ENCODE data around the gene PCDHGB2. TPM values are rescaled to one million over a fixed set of nuclear protein-coding genes. Genes with fewer than 3 reads are reported as not detected.
"Not testable (repeated sequence)": the region's sequence is repeated elsewhere in the genome, so short reads cannot be mapped to it uniquely, and the experiment has no call there.

The PCDHGB2 gene
- total RNA-seq, 1 donor from 2014 or later: 4.2 TPM

DNA sequence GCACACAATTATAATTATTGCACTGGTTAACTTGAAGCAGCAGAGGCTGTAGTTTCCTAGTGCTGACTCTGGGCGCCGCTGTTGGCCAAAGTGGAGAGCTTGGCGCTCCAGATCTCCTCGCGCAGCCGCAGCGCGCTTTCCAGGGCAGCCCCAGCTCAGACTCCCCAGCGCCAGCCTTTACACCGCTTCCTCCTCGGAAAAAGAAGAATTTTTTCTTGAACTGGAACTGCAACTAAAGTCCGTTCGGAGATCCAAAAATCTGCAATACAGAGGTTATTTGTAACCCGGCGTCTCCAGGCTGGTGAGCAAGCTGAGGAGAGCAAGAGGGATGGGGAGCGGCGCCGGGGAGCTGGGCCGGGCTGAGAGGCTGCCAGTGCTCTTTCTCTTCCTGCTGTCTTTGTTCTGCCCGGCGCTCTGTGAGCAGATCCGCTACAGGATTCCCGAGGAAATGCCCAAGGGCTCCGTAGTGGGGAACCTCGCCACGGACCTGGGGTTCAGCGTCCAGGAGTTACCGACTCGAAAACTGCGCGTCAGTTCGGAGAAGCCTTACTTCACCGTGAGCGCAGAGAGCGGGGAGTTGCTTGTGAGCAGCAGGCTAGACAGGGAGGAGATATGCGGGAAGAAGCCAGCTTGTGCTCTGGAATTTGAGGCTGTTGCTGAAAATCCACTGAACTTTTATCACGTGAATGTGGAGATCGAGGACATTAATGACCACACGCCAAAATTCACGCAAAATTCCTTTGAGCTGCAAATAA lies 27.9 kb downstream of the PCDHGB2 start, which contains the start of gene PCDHGB4:
TSS of gene PCDHGB4 (plus strand) at position 142 of the 755 bp plus-strand sequence. CDS start at position 329, 187 bp downstream.
- peak; percentile 18 for DNase-seq

GRCh38 chr5:141388661-141389060 lies 28.9 kb downstream of the PCDHGB2 start:
- no peak for DNase-seq

DNA sequence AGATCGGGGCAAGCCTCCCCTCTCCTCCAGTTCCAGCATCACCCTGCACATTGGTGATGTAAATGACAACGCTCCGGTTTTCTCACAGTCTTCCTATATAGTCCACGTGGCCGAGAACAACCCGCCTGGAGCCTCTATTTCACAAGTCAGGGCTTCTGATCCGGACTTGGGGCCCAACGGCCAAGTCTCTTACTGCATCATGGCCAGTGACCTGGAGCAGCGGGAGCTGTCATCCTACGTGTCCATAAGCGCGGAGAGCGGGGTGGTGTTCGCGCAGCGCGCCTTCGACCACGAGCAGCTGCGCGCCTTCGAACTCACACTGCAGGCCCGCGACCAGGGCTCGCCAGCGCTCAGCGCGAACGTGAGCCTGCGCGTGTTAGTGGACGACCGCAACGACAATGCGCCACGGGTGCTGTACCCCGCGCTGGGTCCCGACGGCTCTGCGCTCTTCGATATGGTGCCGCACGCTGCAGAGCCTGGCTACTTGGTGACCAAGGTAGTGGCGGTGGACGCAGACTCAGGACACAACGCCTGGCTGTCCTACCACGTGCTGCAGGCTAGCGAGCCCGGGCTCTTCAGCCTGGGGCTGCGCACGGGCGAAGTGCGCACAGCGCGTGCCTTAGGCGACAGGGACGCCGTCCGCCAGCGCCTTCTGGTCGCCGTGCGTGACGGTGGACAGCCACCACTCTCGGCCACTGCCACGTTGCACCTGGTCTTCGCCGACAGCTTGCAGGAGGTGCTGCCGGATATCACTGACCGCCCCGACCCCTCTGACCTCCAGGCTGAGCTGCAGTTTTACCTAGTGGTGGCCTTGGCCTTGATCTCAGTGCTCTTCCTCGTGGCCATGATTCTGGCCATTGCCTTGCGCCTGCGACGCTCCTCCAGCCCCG lies 29.6 kb downstream of the PCDHGB2 start:
- no peak for DNase-seq

DNA sequence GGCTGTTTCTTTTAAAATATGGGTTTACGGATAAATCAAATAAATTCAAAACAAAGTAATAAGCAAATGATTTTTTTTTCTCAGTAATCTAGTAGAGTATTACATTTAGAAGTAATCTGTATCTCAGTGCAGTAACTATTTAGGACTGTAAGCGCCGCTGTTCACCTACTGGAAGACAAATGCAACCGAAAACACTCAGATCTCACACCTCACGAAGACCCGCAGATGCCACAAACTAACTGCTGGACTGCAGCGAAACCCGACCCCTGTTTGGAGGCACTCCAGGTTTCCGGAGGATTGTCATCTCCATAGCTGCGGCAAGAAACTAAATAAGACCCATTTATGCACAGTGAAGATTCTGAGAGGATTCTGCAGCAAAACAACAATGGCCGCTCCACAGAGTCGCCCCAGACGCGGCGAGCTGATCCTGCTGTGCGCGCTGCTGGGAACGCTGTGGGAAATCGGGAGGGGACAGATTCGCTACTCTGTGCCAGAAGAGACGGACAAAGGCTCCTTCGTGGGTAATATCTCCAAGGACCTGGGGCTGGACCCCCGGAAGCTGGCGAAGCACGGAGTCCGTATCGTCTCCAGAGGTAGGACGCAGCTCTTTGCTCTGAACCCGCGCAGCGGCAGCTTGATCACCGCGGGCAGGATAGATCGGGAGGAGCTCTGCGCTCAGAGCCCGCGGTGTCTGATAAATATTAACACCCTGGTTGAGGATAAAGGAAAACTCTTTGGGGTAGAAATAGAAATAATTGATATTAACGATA lies 32.8 kb downstream of the PCDHGB2 start, which contains the start of gene PCDHGA8:
TSS of gene PCDHGA8 (plus strand) at position 205 of the 770 bp plus-strand sequence. CDS start at position 386, 181 bp downstream.
- DNase-seq: no peak

- no peak for DNase-seq
Observed at GRCh38 chr5:141393267-141393666, 33.5 kb downstream of the PCDHGB2 start.

DNA sequence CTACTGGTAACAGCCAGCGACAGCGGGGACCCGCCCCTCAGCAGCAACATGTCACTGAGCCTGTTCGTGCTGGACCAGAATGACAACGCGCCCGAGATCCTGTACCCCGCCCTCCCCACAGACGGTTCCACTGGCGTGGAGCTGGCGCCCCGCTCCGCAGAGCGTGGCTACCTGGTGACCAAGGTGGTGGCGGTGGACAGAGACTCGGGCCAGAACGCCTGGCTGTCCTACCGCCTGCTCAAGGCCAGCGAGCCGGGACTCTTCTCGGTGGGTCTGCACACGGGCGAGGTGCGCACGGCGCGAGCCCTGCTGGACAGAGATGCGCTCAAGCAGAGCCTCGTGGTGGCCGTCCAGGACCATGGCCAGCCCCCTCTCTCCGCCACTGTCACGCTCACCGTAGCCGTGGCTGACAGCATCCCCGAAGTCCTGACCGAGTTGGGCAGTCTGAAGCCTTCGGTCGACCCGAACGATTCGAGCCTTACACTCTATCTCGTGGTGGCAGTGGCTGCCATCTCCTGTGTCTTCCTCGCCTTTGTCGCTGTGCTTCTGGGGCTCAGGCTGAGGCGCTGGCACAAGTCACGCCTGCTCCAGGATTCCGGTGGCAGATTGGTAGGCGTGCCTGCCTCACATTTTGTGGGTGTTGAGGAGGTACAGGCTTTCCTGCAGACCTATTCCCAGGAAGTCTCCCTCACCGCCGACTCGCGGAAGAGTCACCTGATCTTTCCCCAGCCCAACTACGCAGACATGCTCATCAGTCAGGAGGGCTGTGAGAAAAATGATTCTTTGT lies 34.8 kb downstream of the PCDHGB2 start:
- not testable (repeated sequence) for DNase-seq

DNA sequence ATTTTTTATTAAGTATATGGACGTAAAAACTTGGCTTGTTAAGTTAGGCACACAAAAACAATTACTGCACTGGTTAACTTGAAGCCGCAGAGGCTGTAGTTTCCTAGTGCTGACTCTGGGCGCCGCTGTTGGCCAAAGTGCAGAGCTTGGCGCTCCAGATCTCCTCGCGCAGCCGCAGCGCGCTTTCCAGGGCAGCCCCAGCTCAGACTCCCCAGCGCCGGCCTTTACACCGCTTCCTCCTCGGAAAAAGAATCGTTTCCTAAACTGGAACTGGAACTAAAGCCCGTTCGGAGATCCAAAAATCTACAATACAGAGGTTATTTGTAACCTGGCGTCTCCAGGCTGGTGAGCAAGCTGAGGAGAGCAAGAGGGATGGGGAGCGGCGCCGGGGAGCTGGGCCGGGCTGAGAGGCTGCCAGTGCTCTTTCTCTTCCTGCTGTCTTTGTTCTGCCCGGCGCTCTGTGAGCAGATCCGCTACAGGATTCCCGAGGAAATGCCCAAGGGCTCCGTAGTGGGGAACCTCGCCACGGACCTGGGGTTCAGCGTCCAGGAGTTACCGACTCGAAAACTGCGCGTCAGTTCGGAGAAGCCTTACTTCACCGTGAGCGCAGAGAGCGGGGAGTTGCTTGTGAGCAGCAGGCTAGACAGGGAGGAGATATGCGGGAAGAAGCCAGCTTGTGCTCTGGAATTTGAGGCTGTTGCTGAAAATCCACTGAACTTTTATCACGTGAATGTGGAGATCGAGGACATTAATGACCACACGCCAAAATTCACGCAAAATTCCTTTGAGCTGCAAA lies 38.2 kb downstream of the PCDHGB2 start, which contains the start of gene PCDHGB5:
TSS of gene PCDHGB5 (plus strand) at position 192 of the 796 bp plus-strand sequence. CDS start at position 373, 181 bp downstream.
- peak; percentile 16 for DNase-seq

GRCh38 chr5:141398608-141399007 lies 38.8 kb downstream of the PCDHGB2 start:
- DNase-seq: no peak

- no peak for DNase-seq
Observed at GRCh38 chr5:141399555-141400258, 39.9 kb downstream of the PCDHGB2 start.

GRCh38 chr5:141402553-141403243 lies 42.9 kb downstream of the PCDHGB2 start, which contains the start of gene PCDHGA9:
Gene PCDHGA9 (plus strand): TSS chr5:141402778. CDS start chr5:141402953, 175 bp downstream.
- DNase-seq: peak; percentile 33

DNA sequence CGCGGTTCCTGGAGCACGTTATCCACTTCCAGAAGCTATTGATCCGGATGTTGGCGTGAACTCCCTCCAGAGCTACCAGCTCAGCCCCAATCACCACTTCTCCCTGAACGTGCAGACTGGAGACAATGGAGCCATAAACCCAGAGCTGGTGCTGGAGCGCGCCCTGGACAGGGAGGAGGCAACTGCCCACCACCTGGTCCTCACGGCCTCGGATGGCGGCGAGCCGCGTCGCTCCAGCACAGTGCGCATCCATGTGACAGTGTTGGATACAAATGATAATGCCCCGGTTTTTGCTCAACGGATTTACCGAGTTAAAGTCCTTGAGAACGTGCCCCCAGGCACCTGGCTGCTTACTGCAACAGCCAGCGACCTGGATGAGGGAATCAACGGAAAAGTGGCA lies 43.6 kb downstream of the PCDHGB2 start:
- DNase-seq: no peak

- peak; percentile 50 for DNase-seq
Observed at GRCh38 chr5:141407790-141408505, 48.2 kb downstream of the PCDHGB2 start, which contains the start of gene PCDHGB6. Gene PCDHGB6 (plus strand): TSS chr5:141408021. CDS start chr5:141408203, 182 bp downstream.

- no peak for DNase-seq
Observed at GRCh38 chr5:141409598-141410306, 50.0 kb downstream of the PCDHGB2 start.

DNA sequence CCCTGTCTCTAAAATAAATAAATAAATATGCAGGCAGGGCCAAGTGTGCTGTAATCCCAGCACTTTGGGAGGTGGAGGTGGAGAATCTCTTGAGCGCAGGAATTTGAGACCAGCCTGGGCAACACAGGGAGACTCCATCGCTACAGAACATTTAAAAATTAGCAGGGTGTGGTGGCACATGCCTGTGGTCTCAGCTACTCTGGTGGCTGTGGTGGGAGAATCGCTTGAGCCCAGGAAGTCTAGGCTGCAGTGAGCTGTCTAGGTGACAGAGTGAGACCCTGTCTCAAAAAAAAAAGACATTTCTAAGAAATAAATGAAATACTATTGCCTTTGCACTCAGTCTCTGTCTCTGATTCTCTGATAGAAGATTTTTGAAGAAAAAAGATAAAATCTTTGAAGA lies 51.8 kb downstream of the PCDHGB2 start:
- DNase-seq: no peak
